ENCODE data around the gene LOX. TPM values are rescaled to one million over a fixed set of nuclear protein-coding genes. Genes with fewer than 3 reads are reported as not detected.
A peak's percentile ranks its signal among the peaks of the same experiment; 100 is the strongest.

The LOX gene
- total RNA-seq, 1 donor from 2014 or later, result not detected

DNA sequence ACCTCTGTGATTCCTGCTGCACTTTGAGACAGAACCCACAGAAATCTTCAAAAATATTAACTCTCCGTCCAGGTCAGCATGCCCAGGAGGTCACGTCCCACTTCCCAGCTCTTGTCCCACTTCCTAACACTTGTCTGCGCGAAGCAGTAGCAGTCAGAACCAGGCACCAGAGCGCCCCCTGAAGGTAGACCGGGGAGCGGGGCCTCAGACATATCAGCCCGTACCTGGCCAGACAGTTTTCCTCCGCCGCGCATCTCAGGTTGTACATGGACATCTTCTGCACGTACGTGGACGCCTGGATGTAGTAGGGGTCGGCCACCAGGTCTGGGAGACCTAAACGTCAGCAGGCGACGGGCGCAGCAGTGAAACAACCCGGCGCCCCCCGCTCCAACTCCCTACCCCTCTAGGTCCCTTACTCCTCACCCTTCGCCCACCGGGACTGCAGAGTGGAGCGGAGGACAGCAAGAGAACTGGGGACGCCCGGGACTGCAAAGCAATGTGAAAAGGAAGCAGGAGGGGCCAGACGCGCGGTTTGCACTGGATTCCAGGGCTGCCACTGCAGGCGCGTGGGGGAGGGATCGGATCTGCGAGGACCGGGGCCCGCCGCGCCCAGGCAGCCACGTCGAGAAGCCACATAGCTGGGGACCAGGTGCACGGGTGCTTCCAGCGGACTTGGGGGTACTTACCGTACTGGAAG lies 1.2 kb downstream of the LOX start:
- DNase-seq (no peak), ATAC-seq (ENCODE audit: low read depth) (no peak)
- ChIA-PET POLR2A (no interaction called here), CTCF (no interaction called here)
- no peak overlapping the region for H3K27ac Mint-ChIP-seq
- peak overlapping the region; percentile 57 for H3K4me3 Mint-ChIP-seq
- no peaks in the 10 kb centered on the region for H3K36me3 Mint-ChIP-seq (ENCODE audit: low read depth)
- no peaks in the 10 kb centered on the region for H3K9me3 Mint-ChIP-seq
- peaks cover 16% of the 10 kb centered on the region for H3K4me1 Mint-ChIP-seq
- intact Hi-C loops (cut with micrococcal nuclease), result no loop called here
- TF ChIP-seq, protein P1, sequence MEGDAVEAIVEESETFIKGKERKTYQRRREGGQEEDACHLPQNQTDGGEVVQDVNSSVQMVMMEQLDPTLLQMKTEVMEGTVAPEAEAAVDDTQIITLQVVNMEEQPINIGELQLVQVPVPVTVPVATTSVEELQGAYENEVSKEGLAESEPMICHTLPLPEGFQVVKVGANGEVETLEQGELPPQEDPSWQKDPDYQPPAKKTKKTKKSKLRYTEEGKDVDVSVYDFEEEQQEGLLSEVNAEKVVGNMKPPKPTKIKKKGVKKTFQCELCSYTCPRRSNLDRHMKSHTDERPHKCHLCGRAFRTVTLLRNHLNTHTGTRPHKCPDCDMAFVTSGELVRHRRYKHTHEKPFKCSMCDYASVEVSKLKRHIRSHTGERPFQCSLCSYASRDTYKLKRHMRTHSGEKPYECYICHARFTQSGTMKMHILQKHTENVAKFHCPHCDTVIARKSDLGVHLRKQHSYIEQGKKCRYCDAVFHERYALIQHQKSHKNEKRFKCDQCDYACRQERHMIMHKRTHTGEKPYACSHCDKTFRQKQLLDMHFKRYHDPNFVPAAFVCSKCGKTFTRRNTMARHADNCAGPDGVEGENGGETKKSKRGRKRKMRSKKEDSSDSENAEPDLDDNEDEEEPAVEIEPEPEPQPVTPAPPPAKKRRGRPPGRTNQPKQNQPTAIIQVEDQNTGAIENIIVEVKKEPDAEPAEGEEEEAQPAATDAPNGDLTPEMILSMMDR (IDR thresholded peaks at IDR 0.05), result no peak
- H3K27me3 Mint-ChIP-seq, result peaks cover 51% of the 10 kb centered on the region

DNA sequence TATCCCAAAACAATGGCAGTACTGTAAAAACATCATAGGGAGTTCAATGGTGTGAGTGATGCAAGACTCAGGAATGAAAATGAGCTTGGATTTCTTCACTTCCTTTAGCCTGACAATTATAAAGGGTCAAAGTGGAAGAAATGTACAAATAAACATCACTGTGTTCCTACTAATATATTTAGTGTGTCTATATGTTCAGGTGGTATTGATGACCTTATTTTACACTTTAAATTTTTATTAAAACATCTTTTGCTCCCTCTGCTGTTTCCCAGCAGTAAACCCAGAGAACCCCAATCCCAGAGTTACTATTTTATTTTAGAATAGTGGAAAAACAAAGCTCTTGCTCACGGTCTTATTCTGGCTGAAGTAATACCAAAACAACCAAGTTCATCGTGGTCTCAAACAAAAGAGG lies 2.0 kb downstream of the LOX start:
- CTCF ChIA-PET, result no interaction called here
- no peak for DNase-seq
- intact Hi-C loops (cut with micrococcal nuclease), result no loop called here
- Mint-ChIP-seq H3K4me1 (peaks cover 16% of the 10 kb centered on the region), H3K4me3 (no peak overlapping the region), H3K27ac (no peak overlapping the region), H3K9me3 (no peaks in the 10 kb centered on the region), H3K27me3 (peaks cover 47% of the 10 kb centered on the region), H3K36me3 (ENCODE audit: low read depth) (no peaks in the 10 kb centered on the region)
- POLR2A ChIA-PET, result no interaction called here
- TF ChIP-seq, protein P1 (IDR thresholded peaks at IDR 0.05), result no peak
- ATAC-seq (ENCODE audit: low read depth), result no peak

DNA sequence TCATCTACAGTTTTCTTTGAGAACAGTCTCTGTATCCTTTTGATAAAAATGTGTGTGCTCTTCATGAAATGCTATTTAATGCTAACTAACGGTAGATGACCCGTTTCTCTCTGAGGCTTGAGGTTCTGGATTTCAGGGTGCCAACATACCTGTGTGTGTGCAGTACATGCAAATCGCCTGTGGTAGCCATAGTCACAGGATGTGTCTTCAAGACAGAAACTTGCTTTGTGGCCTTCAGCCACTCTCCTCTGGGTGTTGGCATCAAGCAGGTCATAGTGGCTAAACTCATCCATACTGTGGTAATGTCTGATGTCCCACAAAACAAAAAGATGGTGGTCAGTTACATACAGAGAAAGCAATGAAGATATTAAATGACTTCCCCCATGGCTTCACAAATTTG lies 4.2 kb downstream of the LOX start:
- no peak overlapping the region for H3K4me3 Mint-ChIP-seq
- H3K36me3 Mint-ChIP-seq (ENCODE audit: low read depth), result no peaks in the 10 kb centered on the region
- H3K4me1 Mint-ChIP-seq, result peaks cover 16% of the 10 kb centered on the region
- POLR2A ChIA-PET, result no interaction called here
- H3K27ac Mint-ChIP-seq, result no peak overlapping the region
- no peak for DNase-seq
- no peak for ATAC-seq (ENCODE audit: low read depth)
- intact Hi-C loops (cut with micrococcal nuclease), result no loop called here
- TF ChIP-seq, protein P1 (IDR thresholded peaks at IDR 0.05), result no peak
- CTCF ChIA-PET, result no interaction called here
- no peaks in the 10 kb centered on the region for H3K9me3 Mint-ChIP-seq
- H3K27me3 Mint-ChIP-seq, result peaks cover 31% of the 10 kb centered on the region

DNA sequence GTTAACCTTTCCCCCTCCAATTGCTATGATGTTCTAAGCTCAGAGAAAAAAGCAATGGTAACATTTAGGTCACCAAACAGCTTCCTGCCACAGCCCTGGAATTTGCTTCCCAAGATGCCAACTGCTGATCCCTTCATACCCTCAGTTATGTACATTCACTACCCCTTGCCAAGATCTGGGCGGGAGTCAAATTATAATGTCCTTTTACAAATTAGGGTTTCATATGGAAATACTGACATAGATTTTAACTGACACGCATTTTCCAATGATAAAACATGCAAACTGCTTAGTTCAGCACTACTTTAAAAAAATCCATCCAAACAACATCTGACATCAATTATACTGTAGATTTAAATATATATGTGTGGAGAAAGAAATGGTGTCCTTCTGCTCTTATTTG lies 5.0 kb downstream of the LOX start:
- no peak overlapping the region for H3K4me3 Mint-ChIP-seq
- DNase-seq (no peak), ATAC-seq (ENCODE audit: low read depth) (no peak)
- H3K9me3 Mint-ChIP-seq, result no peaks in the 10 kb centered on the region
- H3K4me1 Mint-ChIP-seq, result peaks cover 12% of the 10 kb centered on the region
- peaks cover 25% of the 10 kb centered on the region for H3K27me3 Mint-ChIP-seq
- no peaks in the 10 kb centered on the region for H3K36me3 Mint-ChIP-seq (ENCODE audit: low read depth)
- ChIA-PET CTCF (no interaction called here), POLR2A (no interaction called here)
- intact Hi-C loops (cut with micrococcal nuclease), result no loop called here
- no peak overlapping the region for H3K27ac Mint-ChIP-seq
- TF ChIP-seq, protein P1 (IDR thresholded peaks at IDR 0.05), result no peak

DNA sequence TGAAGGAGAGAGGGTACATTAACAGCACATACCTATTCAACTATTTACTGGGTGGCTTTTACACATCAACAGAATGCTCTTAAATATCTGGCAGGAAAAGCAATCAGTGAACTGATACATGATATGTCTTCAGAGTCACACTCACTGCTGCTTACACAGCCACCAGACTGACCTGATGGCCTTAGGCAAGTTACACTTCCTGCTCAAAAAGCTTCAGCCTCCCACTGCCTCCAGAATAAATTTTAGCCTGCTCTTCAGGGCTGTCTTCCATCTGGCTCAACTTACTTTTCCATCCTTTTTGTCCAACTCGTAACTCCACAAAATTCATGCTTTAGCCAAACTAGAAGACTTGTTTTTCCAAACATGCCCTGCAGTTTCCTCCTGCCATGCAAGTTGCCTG lies 10.7 kb downstream of the LOX start:
- DNase-seq (no peak), ATAC-seq (ENCODE audit: low read depth) (no peak)
- no peaks in the 10 kb centered on the region for H3K36me3 Mint-ChIP-seq (ENCODE audit: low read depth)
- ChIA-PET POLR2A (no interaction called here), CTCF (no interaction called here)
- intact Hi-C loops (cut with micrococcal nuclease), result no loop called here
- TF ChIP-seq, protein P1 (IDR thresholded peaks at IDR 0.05), result no peak
- H3K4me3 Mint-ChIP-seq, result no peak overlapping the region
- H3K9me3 Mint-ChIP-seq, result no peaks in the 10 kb centered on the region
- no peak overlapping the region for H3K27ac Mint-ChIP-seq
- no peaks in the 10 kb centered on the region for H3K4me1 Mint-ChIP-seq
- H3K27me3 Mint-ChIP-seq, result no peaks in the 10 kb centered on the region

Measured in activated B cell treated with CpG ODN at 0.5 μM for 24 hours (primary cell).